ENCODE measurements around the gene RAB31. TPM values are rescaled to one million over a fixed set of nuclear protein-coding genes. Genes with fewer than 3 reads are reported as not detected.
A peak's percentile ranks its signal among the peaks of the same experiment; 100 is the strongest.
"Not testable (repeated sequence)": the region's sequence is repeated elsewhere in the genome, so short reads cannot be mapped to it uniquely, and the experiment has no call there.

The RAB31 gene, protein sequence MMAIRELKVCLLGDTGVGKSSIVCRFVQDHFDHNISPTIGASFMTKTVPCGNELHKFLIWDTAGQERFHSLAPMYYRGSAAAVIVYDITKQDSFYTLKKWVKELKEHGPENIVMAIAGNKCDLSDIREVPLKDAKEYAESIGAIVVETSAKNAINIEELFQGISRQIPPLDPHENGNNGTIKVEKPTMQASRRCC
- total RNA-seq, result 30.3 TPM

- peak; percentile 76 for DNase-seq (ENCODE audit: low spot score)
These were observed at the start of gene RAB31 for GRCh38 chr18:9708057-9708433. TSS of gene RAB31 (plus strand) at chr18:9708301. CDS start at chr18:9708406, 105 bp downstream.

DNA sequence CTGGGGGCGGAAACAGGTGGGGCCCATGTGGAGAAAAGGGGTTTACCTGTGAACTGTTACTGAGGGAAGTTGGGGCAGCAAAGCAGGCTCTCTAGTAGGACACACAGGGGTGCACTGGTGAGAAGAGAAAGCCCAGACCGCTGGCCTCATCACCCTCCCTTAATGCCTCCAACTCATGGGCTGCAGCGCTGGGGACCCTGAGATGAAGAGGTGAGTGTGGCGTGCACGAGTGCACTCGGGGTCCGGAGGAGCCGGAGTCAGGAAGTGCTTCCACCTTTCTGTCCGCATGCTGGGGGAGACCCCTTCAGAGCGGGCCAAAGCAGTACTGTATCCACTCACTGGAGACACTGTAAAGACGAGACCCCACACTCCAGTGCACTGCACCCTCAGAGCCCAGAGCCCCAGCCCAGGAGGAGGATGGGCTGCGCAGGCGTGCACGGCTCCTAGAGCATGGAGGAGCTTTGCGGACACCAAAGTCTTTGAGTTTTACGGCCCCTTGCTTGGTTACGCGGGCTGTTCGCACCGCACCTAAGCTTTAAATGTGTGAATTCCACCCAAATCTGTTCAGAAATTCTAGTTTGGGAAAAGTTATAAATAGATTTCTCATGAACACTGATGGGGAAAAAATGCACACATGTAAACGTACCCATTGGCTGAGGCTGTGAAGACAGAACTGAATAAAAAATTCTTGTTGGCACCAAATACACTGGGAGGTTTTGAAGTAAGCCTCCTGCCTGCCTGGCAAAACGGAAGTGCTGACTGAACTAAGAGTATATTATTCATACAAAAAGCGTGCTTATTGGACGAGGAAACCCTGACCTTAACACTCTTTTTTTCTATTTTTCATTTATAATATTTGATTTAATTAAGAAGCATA, 48.4 kb upstream of the RAB31 start:
- no peak for DNase-seq (ENCODE audit: low spot score)

GRCh38 chr18:9661564-9661963, 46.5 kb upstream of the RAB31 start:
- DNase-seq (ENCODE audit: low spot score), result no peak

DNA sequence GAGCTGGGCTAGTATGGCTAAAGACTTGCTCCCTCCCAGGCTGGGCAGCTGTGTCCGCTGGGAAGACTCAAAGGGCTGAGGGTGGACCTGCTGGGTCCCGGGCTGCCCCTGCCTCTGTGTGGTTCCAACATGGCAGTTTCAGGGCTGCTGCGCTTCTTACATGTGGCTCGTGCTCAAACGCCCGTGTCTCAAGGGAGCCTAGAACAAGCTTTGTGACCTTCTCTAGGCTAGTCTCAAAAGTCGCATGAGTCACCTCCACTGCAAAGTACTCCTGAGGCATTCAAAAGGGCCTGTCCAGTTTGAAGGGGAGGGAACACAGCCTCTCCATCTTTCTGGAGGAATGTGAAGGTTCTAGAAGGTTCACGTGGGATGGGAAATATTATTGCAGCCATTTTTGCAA, 44.7 kb upstream of the RAB31 start:
- no peak for DNase-seq (ENCODE audit: low spot score)

DNA sequence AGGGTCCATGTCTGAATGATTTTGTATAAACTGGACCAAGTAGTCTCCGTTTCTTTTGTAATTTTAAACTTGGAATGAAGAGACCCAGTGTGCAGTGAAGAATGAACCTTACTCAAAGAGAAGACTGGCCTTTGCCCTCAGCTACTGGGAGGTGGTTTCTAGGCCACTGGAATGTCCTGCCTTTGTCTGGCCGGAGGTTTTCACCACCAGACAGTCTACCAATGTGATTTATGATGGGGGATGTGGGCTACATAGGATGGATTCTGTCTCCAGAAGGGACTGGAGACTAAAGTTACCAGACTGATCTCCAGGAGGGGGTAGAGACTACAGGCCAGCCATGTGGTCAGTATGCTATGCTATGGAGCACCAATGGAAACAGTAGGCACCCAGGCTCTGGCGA, 42.8 kb upstream of the RAB31 start:
- no peak for DNase-seq (ENCODE audit: low spot score)

GRCh38 chr18:9666548-9666947, 41.6 kb upstream of the RAB31 start:
- DNase-seq (ENCODE audit: low spot score), result no peak

DNA sequence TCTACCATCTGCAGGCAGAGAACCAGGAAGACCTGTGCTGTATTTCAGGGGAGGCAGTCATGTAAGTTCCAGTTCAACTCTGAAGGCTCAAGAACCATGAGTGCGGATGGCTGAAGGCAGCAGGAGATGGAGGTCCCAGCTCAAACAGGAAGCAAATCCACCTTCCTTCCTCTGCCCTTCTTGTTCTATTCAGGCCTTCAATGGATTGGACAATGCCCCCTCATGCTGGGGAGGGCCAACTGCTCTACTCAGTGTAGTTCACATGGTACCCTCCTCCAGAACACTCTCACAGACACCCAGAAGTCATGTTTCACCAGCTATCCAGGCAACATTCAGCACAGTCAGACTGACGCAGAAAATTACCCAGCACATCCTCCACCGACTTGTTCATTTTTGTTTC, 39.1 kb upstream of the RAB31 start:
- DNase-seq (ENCODE audit: low spot score), result no peak

DNA sequence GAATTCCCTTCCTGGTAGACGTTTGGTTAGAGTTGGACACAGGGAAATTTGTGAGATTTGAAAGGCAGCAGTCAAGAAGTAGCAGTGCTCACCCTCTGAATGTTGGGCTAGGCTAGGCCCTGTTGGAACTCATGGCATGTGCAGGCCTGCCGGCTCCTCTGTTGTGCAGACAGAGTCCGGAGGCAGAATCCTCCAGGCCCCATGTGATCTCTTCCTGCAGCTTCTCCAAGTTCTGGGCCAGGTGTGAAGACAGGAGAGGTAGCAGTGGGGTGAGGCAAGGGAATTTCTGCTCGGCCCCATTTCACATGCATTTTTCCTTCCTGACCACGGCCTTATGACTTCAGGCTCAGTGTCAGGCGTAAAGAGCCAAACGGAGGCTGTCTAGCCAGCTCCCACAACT, 36.9 kb upstream of the RAB31 start:
- no peak for DNase-seq (ENCODE audit: low spot score)

DNA sequence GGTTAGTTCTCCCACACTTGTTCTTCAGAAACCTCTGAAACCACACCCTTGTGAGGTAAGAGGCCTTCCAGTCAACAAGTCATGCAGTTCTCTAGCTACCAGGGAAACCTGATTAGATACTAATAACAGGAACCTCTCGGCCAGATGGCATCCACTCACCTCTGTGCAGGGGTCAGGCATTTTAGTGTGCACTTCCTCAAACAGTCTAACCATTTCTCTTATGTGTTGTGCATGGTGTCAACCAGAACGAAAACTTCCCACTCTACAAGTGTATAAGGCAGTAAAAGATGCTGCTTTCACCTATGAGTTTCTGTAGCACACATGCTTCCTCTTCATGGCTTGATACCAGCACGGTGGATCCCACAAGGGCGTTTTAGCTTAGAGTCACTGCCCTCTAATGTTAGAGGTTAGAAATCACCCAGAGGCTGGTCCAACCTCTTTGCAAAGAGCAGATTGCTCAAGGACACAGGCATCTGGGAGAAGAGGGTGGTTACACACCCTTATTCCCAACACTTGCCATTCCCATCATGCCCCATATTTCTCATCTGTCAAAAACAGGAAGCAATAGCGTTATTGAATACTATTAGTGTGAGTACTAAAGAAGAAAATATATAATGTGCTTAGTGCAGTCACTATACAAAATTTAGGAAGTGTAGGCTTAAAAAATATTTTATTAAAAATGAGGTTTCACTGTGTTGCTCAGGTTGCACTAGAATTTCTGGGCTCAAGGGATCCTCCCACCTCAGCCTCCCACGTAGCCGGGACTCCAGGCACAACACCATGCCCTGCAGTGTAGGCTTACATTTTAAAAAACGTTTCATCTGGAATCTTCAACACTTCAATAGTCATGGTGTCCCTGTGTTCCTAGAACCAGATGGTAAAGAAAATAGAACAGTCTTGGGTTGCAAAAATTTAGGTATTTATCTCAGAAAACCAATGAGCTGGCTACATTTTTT, 34.5 kb upstream of the RAB31 start:
- DNase-seq (ENCODE audit: low spot score), result peak; percentile 78

DNA sequence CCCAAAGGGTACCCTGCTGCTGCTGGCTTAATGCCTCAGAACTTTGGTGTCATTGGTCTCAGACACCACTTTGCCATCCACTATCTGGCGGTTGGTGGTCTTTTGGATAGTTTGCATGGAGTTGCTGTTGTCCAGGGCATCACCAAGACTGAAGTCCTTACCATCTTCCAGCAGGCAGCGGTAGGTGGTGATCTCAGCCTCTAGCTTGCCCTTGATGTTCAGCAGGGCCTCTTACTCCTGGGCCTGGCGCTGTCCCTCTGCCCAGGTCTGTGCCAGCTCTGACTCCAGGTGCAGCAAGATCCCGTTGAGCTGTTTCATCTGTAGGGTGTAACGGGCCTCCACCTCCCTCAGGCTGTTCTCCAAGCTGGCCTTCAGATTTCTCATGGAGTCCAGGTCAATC, 29.9 kb upstream of the RAB31 start:
- not testable (repeated sequence) for DNase-seq (ENCODE audit: low spot score)

GRCh38 chr18:9679125-9679524, 29.0 kb upstream of the RAB31 start:
- no peak for DNase-seq (ENCODE audit: low spot score)

- no peak for DNase-seq (ENCODE audit: low spot score)
These were observed 26.9 kb upstream of the RAB31 start for GRCh38 chr18:9681217-9681616.

GRCh38 chr18:9682572-9682971, 25.5 kb upstream of the RAB31 start:
- DNase-seq (ENCODE audit: low spot score), result no peak

DNA sequence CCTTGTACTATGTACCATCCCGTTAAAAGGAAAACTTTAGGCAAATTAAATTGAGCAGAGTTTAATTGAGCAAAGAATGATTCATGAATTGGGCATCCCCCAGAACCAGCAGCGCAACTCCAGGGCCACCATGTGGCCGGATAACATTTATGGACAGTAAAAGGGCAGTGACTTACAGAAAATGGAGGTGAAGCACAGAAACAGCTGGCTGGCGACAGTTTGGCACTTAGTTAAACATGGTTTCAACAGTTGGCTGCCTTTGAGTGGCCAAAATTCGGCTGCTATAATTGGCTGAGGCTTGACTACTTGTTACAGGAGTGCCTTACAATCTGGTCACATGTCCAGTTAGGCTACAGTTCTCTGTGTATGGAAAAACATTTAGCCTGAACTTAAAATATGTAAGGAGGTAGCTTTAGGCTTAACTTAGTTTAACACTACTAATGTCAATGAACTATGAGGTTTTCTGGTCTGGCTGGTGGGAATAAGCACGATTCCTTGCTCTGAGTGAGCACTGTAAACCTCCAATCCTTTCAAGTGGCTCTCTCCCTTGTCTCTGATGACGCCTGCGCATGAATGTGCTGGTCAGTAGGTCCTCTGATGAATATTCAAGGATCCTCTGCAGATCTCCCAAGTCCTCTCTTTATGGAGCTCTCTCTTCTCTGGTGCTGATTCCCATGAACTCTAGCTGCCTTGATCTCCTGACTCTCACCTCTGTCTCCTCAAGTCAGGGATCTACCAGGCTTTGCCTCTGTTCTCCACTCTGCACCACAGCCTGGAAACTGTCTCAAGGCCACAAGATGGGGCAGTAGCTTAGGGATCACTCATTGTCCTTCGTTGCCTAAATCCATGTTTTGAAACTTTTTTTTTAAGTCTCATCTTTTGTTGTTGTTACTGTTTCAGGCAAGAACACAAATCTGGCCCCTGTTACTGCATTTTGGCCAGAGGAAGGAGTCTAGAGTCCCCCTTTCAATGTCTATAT, 24.4 kb upstream of the RAB31 start:
- DNase-seq (ENCODE audit: low spot score), result no peak

DNA sequence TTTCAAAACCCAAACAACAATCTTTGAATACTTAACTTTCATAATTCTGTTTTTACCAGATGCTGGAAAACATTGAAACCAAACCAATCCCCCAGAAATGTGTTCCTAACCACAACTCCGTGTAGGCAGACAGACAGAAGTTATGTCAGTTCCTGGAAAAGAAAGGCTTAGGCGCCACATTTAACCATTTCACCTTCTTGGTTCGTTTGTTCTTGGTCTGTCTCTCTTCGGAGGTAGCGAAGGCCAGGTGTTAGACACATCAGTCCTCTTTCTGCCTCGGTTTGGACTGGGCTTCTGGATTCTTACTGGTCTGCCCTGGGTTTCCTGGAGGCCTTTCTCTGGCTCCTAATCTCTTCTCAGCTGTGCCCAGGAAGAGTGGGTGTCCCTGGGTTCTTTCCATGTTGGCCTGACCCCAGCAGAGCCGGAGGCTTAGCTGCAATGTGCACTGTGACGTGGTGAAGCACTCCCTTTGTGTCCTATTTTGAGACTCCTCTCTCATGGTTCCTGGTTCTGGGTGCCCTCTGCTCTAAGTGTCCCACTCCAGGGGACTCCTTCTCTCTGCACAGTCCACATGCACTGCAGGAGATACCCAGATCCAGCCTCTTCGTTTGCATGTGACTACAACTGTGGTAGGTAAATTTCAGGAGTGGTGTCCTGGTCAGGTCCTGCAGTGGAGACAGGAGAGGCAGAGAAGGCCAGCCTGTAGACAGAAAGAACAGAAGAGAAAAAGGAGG, 23.1 kb upstream of the RAB31 start:
- no peak for DNase-seq (ENCODE audit: low spot score)

GRCh38 chr18:9685615-9685890, 22.5 kb upstream of the RAB31 start:
- no peak for DNase-seq (ENCODE audit: low spot score)

GRCh38 chr18:9688036-9688741, 19.9 kb upstream of the RAB31 start:
- DNase-seq (ENCODE audit: low spot score), result no peak

DNA sequence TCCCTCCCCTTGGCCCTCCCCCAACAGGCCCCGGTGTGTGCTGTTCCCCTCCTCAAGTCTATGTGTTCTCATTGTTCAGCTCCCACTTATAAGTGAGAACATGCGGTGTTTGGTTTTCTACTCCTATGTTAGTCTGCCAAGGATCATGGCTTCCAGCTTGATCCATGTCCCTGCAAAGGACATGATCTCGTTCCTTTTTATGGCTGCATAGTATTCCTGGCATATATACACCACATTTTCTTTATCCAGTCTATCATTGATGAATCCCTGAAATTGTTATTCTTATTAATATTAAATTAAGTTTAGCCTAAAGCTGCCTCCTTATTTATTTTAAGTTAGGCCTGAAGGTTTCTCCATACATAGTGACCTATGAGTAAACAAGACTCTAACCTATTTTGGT, 18.8 kb upstream of the RAB31 start:
- no peak for DNase-seq (ENCODE audit: low spot score)

DNA sequence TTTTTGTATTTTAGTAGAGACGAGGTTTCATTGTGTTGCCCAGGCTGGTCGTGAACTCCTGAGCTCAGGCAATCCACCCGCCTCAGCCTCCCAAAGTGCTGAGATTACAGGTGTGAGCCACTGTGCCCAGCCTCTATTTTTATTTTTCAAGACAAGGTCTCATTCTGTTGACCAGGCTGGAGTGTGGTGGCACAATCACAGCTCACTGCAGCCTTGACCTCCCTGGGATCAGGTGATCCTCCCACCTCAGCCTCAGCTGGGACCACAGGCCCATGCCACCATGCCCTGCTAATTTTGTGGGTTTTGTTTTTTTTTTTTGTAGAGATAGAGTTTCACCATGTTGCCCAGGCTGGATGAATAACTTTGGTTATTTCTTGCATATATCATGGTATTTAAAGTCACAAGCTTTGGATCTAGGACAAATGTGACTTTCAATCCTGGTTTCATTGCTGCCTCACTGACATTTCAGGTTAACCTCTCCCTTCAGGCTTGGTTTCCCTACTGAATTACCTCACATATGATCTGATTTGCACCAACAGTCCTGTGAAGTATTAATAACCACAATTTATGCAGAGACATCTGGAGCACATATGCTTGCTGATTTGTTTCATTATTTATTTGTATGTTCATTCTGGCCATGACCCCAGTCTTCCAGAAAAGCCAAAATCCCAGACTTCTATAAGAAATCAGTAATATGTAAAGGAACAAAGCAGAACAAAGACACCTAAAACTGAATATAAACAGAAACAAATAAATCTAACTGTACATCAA, 17.5 kb upstream of the RAB31 start:
- no peak for DNase-seq (ENCODE audit: low spot score)
